NB4 (cell line): ENCODE data around the gene IL36RN.

Experiments used
- MYC ChIP-seq: IDR thresholded peaks from 2 replicates; pipeline ENCODE4 v1.6.1; 2011; ENCODE audit warnings: low read depth, low read length
- POLR2A ChIP-seq: IDR thresholded peaks from 2 replicates; pipeline ENCODE4 v1.6.1; 2011; ENCODE audit warnings: mild to moderate bottlenecking; ENCODE audit not compliant: insufficient read length; ENCODE audit errors: extremely low read depth
- TF ChIP-seq, protein P1 (sequence below): IDR thresholded peaks from one replicate; pipeline ENCODE4 v1.5.1; 2012; ENCODE audit warnings: low read depth, low read length
- TF ChIP-seq, protein P2 (sequence below): IDR thresholded peaks from 2 replicates; pipeline ENCODE4 v1.6.1; 2011; ENCODE audit warnings: low read depth, low read length

DNA sequence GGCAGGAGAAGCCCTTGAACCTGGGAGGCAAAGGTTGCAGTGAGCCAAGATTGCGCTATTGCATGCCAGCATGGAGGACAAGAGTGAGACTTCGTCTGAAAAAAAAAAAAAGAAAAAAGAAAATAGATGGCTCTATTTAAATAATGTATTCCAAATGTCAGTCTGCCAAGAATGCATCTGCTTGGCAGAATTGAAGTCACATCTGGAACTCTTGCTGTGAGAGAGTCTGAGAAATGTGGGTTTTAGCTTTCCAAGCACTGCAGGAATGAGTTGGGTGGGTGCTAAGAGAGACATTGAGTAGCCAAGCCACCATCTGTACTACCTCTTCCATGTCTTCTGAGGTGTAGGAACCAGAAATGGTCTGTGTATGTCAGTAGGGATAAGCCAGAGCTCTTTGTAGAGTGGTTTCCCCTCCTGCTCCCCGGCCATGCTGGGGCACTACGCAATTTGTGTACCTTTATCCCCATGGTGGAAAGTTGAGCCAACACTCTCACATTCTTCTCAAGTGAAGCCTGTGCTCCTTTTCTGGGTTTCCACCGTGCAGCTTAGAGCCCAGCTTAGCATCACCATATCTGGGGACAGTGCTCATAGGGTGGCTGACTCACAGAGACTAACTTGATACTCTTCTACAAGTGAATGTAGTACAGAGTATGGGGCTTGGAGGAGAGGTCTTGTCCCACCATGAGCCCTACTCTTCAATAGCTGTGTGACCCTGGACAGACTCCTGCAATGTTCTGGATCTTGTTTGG, 34.0 kb downstream of the IL36RN start:
- TF ChIP-seq, protein P1, sequence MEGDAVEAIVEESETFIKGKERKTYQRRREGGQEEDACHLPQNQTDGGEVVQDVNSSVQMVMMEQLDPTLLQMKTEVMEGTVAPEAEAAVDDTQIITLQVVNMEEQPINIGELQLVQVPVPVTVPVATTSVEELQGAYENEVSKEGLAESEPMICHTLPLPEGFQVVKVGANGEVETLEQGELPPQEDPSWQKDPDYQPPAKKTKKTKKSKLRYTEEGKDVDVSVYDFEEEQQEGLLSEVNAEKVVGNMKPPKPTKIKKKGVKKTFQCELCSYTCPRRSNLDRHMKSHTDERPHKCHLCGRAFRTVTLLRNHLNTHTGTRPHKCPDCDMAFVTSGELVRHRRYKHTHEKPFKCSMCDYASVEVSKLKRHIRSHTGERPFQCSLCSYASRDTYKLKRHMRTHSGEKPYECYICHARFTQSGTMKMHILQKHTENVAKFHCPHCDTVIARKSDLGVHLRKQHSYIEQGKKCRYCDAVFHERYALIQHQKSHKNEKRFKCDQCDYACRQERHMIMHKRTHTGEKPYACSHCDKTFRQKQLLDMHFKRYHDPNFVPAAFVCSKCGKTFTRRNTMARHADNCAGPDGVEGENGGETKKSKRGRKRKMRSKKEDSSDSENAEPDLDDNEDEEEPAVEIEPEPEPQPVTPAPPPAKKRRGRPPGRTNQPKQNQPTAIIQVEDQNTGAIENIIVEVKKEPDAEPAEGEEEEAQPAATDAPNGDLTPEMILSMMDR = no peak
- TF ChIP-seq POLR2A = no peak
- no peak for TF ChIP-seq MYC
- TF ChIP-seq, protein P2, sequence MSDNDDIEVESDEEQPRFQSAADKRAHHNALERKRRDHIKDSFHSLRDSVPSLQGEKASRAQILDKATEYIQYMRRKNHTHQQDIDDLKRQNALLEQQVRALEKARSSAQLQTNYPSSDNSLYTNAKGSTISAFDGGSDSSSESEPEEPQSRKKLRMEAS = no peak
